Measurements from ENCODE around the gene BRD4. TPM values are rescaled to one million over a fixed set of nuclear protein-coding genes. Genes with fewer than 3 reads are reported as not detected.

BRD4 gene
- total and polyA plus RNA-seq, 8 donors: 16.9 to 53.3 (median 39.9) TPM

DNA sequence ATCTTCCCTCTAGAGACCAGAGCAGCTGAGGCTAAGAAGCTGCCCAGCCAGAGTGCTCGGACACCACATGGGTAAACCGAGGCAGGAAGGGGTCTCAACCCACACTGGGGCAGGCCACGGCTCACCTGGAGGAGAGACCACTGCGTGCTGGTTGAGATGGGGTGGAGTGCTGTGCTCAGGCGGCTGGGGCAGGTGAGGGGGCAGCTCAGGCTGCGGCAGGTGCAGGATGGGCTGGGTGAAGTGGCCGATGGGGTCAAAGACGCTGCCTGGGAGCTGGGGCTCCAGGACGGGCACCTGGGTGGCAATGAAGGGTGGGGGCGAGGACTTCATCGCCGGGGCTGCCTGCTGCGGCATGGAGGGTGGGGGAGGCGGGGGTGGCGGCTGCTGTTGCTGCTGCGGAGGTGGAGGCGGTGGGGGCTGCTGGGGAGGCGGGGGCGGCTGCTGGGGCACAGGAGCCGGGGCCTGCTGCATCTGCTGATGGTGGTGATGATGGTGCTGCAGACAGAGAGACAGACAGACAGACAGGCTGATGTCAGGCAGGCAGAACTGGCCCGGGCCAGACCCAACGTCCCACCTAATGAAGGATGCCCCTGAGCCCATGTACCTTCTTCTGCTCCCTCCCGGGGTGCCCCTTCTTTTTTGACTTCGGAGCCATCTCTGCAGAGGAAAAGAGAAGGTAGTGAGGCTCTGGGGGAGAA lies 88.1 kb downstream of the BRD4 start:
- FAIRE-seq: no peak
- 89 to 91% methylated on average over 24 of the region's 24 CpGs for WGBS, 2 donors
- intact Hi-C loops (cut with DNase I): no loop called here
- Histone ChIP-seq H3K9me3 (no peaks in the 10 kb centered on the region), H3K4me3 (no peak overlapping the region), H3K27ac (no peak overlapping the region), H3K4me1 (no peaks in the 10 kb centered on the region), H3K36me3 (peaks cover 3 to 44% (median 6%) of the 10 kb centered on the region in 3 donors), H3K27me3 (no peaks in the 10 kb centered on the region)
- no peak for ATAC-seq
- TF ChIP-seq, protein P1, sequence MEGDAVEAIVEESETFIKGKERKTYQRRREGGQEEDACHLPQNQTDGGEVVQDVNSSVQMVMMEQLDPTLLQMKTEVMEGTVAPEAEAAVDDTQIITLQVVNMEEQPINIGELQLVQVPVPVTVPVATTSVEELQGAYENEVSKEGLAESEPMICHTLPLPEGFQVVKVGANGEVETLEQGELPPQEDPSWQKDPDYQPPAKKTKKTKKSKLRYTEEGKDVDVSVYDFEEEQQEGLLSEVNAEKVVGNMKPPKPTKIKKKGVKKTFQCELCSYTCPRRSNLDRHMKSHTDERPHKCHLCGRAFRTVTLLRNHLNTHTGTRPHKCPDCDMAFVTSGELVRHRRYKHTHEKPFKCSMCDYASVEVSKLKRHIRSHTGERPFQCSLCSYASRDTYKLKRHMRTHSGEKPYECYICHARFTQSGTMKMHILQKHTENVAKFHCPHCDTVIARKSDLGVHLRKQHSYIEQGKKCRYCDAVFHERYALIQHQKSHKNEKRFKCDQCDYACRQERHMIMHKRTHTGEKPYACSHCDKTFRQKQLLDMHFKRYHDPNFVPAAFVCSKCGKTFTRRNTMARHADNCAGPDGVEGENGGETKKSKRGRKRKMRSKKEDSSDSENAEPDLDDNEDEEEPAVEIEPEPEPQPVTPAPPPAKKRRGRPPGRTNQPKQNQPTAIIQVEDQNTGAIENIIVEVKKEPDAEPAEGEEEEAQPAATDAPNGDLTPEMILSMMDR (IDR thresholded peaks at IDR 0.05): no peak
- no peak for DNase-seq

DNA sequence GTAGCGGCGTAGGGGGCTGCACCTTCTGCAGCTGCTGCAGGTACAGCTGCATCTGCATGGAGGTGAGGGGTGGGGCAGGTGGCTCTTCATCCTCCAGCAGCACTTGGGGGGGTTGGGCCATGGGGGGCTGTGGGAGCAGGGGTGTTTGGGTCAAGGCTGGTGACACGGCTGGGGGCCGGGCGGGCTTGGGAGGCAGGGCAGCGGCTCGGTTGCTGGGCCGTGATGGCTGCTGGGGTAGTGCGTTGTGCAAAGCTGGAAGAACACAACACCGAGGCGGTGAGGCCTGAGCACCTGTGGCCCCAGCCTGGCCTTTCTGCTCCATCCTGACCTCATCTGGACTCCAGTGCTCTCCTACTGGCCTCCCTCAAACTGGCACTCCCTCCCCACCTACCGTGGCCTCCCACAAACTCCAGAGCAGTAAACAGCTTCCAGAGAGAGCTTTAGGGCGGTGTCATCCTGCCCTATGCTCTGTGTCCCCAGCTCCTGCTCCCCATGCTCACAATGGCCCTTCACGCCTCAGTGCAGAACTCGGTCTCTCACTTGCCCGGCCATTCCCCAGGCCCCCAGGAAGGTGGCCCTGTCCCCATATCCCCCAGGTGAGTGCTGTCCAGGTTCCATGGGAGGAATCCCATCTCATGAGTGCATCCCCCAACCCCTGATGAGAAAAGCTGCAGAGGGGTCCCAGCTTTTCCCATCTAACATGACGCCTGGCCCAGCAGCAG lies 88.9 kb downstream of the BRD4 start:
- H3K9me3 ChIP-seq: no peaks in the 10 kb centered on the region
- no peak for FAIRE-seq
- TF ChIP-seq, protein P1 (IDR thresholded peaks at IDR 0.05): no peak
- DNase-seq: no peak
- intact Hi-C loops (cut with DNase I): no loop called here
- no peak overlapping the region for H3K27ac ChIP-seq
- peaks cover 7 to 51% (median 14%) of the 10 kb centered on the region in 3 donors for H3K36me3 ChIP-seq
- no peak for ATAC-seq
- H3K4me3 ChIP-seq: no peak overlapping the region
- H3K27me3 ChIP-seq: no peaks in the 10 kb centered on the region
- 93 to 94% methylated on average over 17 of the region's 17 CpGs for WGBS, 2 donors
- no peaks in the 10 kb centered on the region for H3K4me1 ChIP-seq

DNA sequence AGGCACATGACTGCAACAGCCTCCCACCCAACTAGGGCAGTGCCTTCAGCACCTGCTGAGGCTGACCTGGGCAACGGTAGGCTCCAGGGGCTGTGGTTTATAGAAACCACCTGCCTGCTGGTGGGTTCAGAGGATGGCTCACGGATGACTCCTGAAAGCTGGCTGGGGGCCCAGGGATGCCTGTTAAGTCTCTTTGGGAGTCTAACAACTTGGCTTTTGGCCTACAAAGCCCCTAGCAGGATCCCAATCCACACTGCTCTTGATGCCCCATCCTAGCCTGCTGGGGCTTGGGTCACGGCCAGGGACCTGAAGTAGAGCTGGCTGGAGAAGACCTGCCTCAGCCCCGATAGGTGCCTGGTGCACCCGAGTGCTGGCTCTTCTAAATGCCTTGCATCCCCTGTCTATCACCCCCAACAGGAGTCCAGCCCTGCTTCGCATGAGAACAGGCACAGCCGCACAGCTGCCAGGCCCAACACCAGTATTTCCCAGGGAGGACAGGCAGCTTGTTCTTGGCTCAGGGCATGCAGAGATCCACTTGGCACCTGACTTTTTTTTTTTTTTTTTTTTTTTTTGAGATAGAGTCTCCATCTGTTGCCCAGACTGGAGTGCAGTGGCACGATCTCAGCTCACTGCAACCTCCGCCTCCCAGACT lies 91.0 kb downstream of the BRD4 start:
- H3K4me3 ChIP-seq: no peak overlapping the region
- H3K27me3 ChIP-seq: no peaks in the 10 kb centered on the region
- TF ChIP-seq, protein P1 (IDR thresholded peaks at IDR 0.05): no peak
- FAIRE-seq: no peak
- no peak overlapping the region for H3K27ac ChIP-seq
- intact Hi-C loops (cut with DNase I): no loop called here
- H3K9me3 ChIP-seq: no peaks in the 10 kb centered on the region
- WGBS, 2 donors: 89 to 93% methylated on average over 9 of the region's 9 CpGs
- no peak for ATAC-seq
- no peaks in the 10 kb centered on the region for H3K4me1 ChIP-seq
- DNase-seq: no peak
- peaks cover 7 to 49% (median 26%) of the 10 kb centered on the region in 3 donors for H3K36me3 ChIP-seq

GRCh38 chr19:15240515-15240914 lies 91.8 kb downstream of the BRD4 start:
- ATAC-seq: no peak
- Histone ChIP-seq H3K9me3 (no peaks in the 10 kb centered on the region), H3K27me3 (no peaks in the 10 kb centered on the region), H3K36me3 (peaks cover 7 to 49% (median 26%) of the 10 kb centered on the region in 3 donors), H3K4me3 (no peak overlapping the region), H3K4me1 (no peaks in the 10 kb centered on the region), H3K27ac (no peak overlapping the region)
- TF ChIP-seq, protein P1 (IDR thresholded peaks at IDR 0.05): no peak
- intact Hi-C loops (cut with DNase I): no loop called here
- no peak for FAIRE-seq
- 91 to 92% methylated on average over 9 of the region's 9 CpGs for WGBS, 2 donors
- no peak for DNase-seq
